Neural cell (in vitro differentiated cells): ENCODE measurements around the gene RAB18.
"Not testable (repeated sequence)": the region's sequence is repeated elsewhere in the genome, so short reads cannot be mapped to it uniquely, and the experiment has no call there.

ENCODE experiments used
- CTCF ChIP-seq: fragments of 450-650 bp; IDR thresholded peaks from 2 replicates; pipeline ENCODE4 v1.5.1; 2014; ENCODE audit warnings: antibody characterized with exemption, mild to moderate bottlenecking, moderate library complexity; ENCODE audit not compliant: poor library complexity, severe bottlenecking
- EP300 ChIP-seq: fragments of 450-650 bp; conservative IDR thresholded peaks from 2 replicates; pipeline ENCODE4 v1.6.1; 2014; ENCODE audit warnings: antibody characterized with exemption, mild to moderate bottlenecking, moderate library complexity; ENCODE audit not compliant: poor library complexity, severe bottlenecking
- EZH2 ChIP-seq: fragments of 200-600, 300-800 bp; shearing (Covaris generic), sonication (generic); IDR thresholded peaks from 2 replicates; pipeline ENCODE4 v1.6.1; 2014; ENCODE audit warnings: antibody characterized with exemption, low read length, borderline replicate concordance, mild to moderate bottlenecking; ENCODE audit not compliant: insufficient read depth, poor library complexity, severe bottlenecking
- MXI1 ChIP-seq: fragments of 450-650 bp; conservative IDR thresholded peaks from 2 replicates; pipeline ENCODE4 v1.6.1; 2014; ENCODE audit warnings: antibody characterized with exemption, mild to moderate bottlenecking; ENCODE audit not compliant: poor library complexity, severe bottlenecking
- POLR2AphosphoS5 ChIP-seq: IDR thresholded peaks from 2 replicates; pipeline ENCODE4 v1.6.1; 2012
- RAD21 ChIP-seq: fragments of 450-650 bp; conservative IDR thresholded peaks from 2 replicates; pipeline ENCODE4 v1.6.1; 2014; ENCODE audit warnings: antibody characterized with exemption, mild to moderate bottlenecking, moderate library complexity
- REST ChIP-seq: IDR thresholded peaks from 2 replicates; pipeline ENCODE4 v1.6.1; 2012; ENCODE audit warnings: borderline replicate concordance
- SMC3 ChIP-seq: fragments of 450-650 bp; conservative IDR thresholded peaks from 2 replicates; pipeline ENCODE4 v1.6.1; 2014; ENCODE audit warnings: antibody characterized with exemption, mild to moderate bottlenecking, moderate library complexity; ENCODE audit not compliant: poor library complexity
- TAF1 ChIP-seq: IDR thresholded peaks from 2 replicates; pipeline ENCODE4 v1.6.1; 2012; ENCODE audit warnings: low read depth

- TF ChIP-seq CTCF, RAD21, POLR2AphosphoS5, REST, EZH2, MXI1, EP300, SMC3, TAF1: not testable (repeated sequence)
Measured at GRCh38 chr10:27577038-27577437, 72.9 kb downstream of the RAB18 start.
